ENCODE data around the gene DDT. TPM values are rescaled to one million over a fixed set of nuclear protein-coding genes. Genes with fewer than 3 reads are reported as not detected.
"Not testable (repeated sequence)": the region's sequence is repeated elsewhere in the genome, so short reads cannot be mapped to it uniquely, and the experiment has no call there.

DDT gene
- total RNA-seq, 3 donors from 2014 or later: 74.2 to 107 (median 85.1) TPM

DNA sequence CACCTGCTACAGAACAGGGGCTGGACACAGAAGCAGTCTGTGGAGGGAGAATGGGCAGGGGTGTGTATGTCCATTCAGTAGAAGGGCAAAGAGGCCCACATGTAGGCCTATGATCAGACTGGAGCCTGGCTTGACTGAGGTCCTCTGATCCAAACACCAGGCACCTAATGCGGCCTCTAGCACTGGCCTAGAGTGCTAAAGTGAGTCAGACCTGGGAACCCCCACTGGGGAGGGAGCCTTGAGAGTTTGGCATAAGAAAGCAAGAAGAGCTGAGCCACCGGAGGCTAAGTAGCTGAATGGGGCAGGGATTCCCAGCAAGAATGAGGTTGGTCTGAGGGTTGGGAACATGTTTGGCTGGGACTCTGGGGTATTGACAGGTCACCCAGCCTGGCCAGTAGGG lies 22.9 kb downstream of the DDT start:
- DNase-seq; H3K36me3 Mint-ChIP-seq (ENCODE audit: insufficient read depth); ATAC-seq; H3K9me3 Mint-ChIP-seq; H3K4me3 Mint-ChIP-seq; H3K27me3 Mint-ChIP-seq (ENCODE audit: low read depth); H3K4me1 Mint-ChIP-seq (ENCODE audit: low read depth): not testable (repeated sequence)

DNA sequence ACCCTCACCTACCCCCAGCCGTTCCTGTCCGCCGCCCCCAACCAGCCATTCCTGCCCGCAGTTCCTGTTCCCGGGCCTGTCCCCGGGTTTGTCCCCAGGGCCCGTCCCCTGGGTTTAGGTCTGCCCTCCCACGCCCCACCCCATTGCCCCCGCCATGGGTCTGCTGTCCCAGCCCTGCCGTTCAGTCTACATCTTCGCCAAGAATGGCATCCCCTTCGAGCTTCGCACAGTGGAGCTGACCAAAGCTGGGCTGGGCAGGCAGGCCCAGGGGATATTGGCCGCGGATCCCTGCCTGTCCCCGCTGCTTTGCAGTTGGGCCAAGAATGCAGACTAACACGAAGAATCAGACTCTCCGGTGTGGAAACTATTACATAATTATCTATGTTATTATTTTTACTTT lies 24.5 kb downstream of the DDT start:
- not testable (repeated sequence) for ATAC-seq; H3K36me3 Mint-ChIP-seq (ENCODE audit: insufficient read depth); H3K9me3 Mint-ChIP-seq; H3K27me3 Mint-ChIP-seq (ENCODE audit: low read depth); H3K4me3 Mint-ChIP-seq; DNase-seq; H3K4me1 Mint-ChIP-seq (ENCODE audit: low read depth)

DNA sequence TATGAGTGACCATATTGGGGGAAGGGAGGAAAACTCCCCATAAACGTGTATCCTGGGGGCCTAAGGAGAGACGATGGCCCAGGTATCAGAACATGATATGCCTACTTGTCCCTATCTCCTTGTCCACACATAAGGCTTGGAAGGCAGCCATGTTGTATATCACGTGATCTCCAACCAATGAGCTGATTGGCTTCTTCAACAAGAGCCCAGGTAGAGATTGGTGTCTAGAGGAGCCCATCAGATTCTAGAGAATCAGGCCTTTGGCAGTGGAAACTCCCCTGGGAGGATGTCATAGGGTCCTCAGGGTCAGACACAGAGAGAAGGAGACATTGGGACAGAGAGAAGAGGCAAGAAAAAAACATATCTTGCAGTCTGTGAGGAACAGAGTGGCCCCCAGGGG lies 26.9 kb downstream of the DDT start:
- H3K27me3 Mint-ChIP-seq (ENCODE audit: low read depth); H3K36me3 Mint-ChIP-seq (ENCODE audit: insufficient read depth); H3K4me3 Mint-ChIP-seq; H3K4me1 Mint-ChIP-seq (ENCODE audit: low read depth); DNase-seq; ATAC-seq; H3K9me3 Mint-ChIP-seq: not testable (repeated sequence)

GRCh38 chr22:23940166-23940565 lies 34.1 kb downstream of the DDT start:
- not testable (repeated sequence) for ATAC-seq; H3K9me3 Mint-ChIP-seq; H3K4me1 Mint-ChIP-seq (ENCODE audit: low read depth); H3K27me3 Mint-ChIP-seq (ENCODE audit: low read depth); H3K4me3 Mint-ChIP-seq; DNase-seq; H3K36me3 Mint-ChIP-seq (ENCODE audit: insufficient read depth)

- no peaks in the 10 kb centered on the region for H3K36me3 Mint-ChIP-seq (ENCODE audit: insufficient read depth)
- no peak for DNase-seq
- H3K27me3 Mint-ChIP-seq (ENCODE audit: low read depth): no peaks in the 10 kb centered on the region
- ATAC-seq: no peak
- H3K4me1 Mint-ChIP-seq (ENCODE audit: low read depth): no peaks in the 10 kb centered on the region
- H3K9me3 Mint-ChIP-seq: no peaks in the 10 kb centered on the region
- no peak overlapping the region for H3K4me3 Mint-ChIP-seq
These were observed 35.3 kb downstream of the DDT start for GRCh38 chr22:23939017-23939357.

- no peak for DNase-seq
- Mint-ChIP-seq H3K27me3 (ENCODE audit: low read depth) (no peaks in the 10 kb centered on the region), H3K4me3 (no peak overlapping the region), H3K4me1 (ENCODE audit: low read depth) (no peaks in the 10 kb centered on the region), H3K9me3 (no peaks in the 10 kb centered on the region), H3K36me3 (ENCODE audit: insufficient read depth) (no peaks in the 10 kb centered on the region)
- no peak for ATAC-seq
These were observed 35.8 kb downstream of the DDT start for GRCh38 chr22:23938328-23939016.

- no peak for ATAC-seq
- H3K36me3 Mint-ChIP-seq (ENCODE audit: insufficient read depth): no peaks in the 10 kb centered on the region
- peaks cover 7% of the 10 kb centered on the region for H3K27me3 Mint-ChIP-seq (ENCODE audit: low read depth)
These were observed 47.7 kb downstream of the DDT start for GRCh38 chr22:23926561-23926960.

DNA sequence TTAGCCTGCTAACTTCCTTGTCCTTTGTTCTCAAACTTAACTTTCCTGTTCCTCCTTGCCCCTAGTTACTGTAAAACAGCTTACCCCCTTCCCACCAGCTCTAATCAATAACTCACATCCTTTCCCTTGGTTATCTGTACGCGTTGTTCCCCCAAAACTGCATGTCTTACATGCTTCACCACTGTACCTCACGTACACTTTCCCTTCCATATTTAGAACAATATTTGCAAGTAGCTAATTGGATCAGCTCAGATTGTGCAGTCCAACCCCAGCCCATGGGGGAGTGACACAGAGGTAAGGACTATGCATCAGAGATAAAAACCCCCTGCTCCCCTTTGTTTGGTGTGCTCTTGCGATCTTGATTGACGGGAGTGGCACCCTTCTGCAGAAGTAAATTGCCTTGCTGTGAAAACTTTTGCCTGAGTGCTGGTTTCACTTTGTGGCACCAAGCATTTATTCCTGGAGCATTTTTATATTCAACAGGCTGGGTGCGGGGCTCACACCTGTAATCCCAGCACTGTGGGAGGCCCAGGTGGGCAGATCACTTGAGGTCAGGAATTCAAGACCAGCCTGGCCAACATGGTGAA lies 49.1 kb downstream of the DDT start:
- ATAC-seq: no peak

More at GRCh38 chr22:23926561-23926960, 47.7 kb downstream of the DDT start:
- DNase-seq: no peak
- H3K4me1 Mint-ChIP-seq (ENCODE audit: low read depth): no peaks in the 10 kb centered on the region
- no peak overlapping the region for H3K4me3 Mint-ChIP-seq
- peaks cover 15% of the 10 kb centered on the region for H3K9me3 Mint-ChIP-seq

DNA sequence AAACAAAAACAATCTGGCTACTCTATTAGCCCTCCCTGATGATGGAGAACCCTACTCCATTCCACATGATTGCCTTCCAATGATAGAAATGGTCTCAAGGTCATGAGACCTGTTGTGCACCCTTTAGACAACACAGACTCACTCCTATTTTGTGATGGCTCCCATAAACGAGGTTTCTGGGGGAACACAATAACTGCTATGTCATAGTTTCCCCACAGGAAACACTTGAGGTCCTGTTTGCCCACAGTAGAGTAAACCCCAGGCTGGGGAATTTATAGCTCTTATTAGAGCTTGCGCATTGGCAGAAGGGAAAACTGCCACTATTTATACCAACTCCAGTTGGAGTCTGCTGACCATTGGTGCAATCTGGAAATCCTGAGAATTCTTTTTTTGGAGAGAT lies 51.3 kb downstream of the DDT start:
- DNase-seq (no peak), ATAC-seq (no peak)
- Mint-ChIP-seq H3K36me3 (ENCODE audit: insufficient read depth) (no peaks in the 10 kb centered on the region), H3K4me1 (ENCODE audit: low read depth) (no peaks in the 10 kb centered on the region), H3K27me3 (ENCODE audit: low read depth) (peaks cover 7% of the 10 kb centered on the region), H3K4me3 (no peak overlapping the region), H3K9me3 (peaks cover 10% of the 10 kb centered on the region)

More for the DNA sequence above, 49.1 kb downstream of the DDT start:
- DNase-seq: no peak
- Mint-ChIP-seq H3K36me3 (ENCODE audit: insufficient read depth) (no peaks in the 10 kb centered on the region), H3K27me3 (ENCODE audit: low read depth) (peaks cover 7% of the 10 kb centered on the region), H3K9me3 (peaks cover 10% of the 10 kb centered on the region), H3K4me1 (ENCODE audit: low read depth) (no peaks in the 10 kb centered on the region), H3K4me3 (no peak overlapping the region)

- not testable (repeated sequence) for H3K9me3 Mint-ChIP-seq; H3K36me3 Mint-ChIP-seq (ENCODE audit: insufficient read depth); H3K27me3 Mint-ChIP-seq (ENCODE audit: low read depth); H3K4me1 Mint-ChIP-seq (ENCODE audit: low read depth); DNase-seq; ATAC-seq; H3K4me3 Mint-ChIP-seq
These were observed 52.5 kb downstream of the DDT start for GRCh38 chr22:23921586-23922201.

Other genes with a start within 250 kb of the DDT start
- 1 to 10 TPM; 2.3 to 3.0 (median 2.6) TPM for gene ZNF70, start 223.3 kb downstream of the DDT start, total RNA-seq
- not detected for gene VPREB3, start 220.0 kb downstream of the DDT start, total RNA-seq
- under 1 TPM in 2 of 3 donors, not detected in 1; 0.11 to 0.30 TPM for gene C22orf15, start 211.5 kb downstream of the DDT start, total RNA-seq
- gene CHCHD10, start 206.5 kb downstream of the DDT start, total RNA-seq: 100 to 1,000 TPM; 113 to 204 (median 187) TPM
- 1 to 10 TPM in 1 of 3 donors, under 1 TPM in 2; 0.65 to 2.2 (median 0.69) TPM for gene MMP11, start 201.6 kb downstream of the DDT start, total RNA-seq
- 100 to 1,000 TPM; 105 to 128 (median 109) TPM for gene SMARCB1, start 187.5 kb downstream of the DDT start, total RNA-seq
- gene DERL3, start 135.4 kb downstream of the DDT start, total RNA-seq: 1 to 10 TPM; 5.7 to 7.1 (median 6.9) TPM
- 1 to 10 TPM; 2.0 to 3.3 (median 2.4) TPM for gene SLC2A11, start 116.6 kb downstream of the DDT start, total RNA-seq
- 1,000 to 10,000 TPM; 1,069 to 1,172 (median 1,160) TPM for gene MIF, start 80.1 kb downstream of the DDT start, total RNA-seq
- not detected for gene GSTT2B, start 13.2 kb downstream of the DDT start, total RNA-seq
- 1 to 10 TPM in 2 of 3 donors, not detected in 1; 2.2 to 3.0 TPM for gene DDTL, start 7.6 kb downstream of the DDT start, total RNA-seq
- not detected for gene GSTT2, start 5.7 kb upstream of the DDT start, total RNA-seq
- gene GSTT4, start 31.0 kb upstream of the DDT start, total RNA-seq: not detected
- 10 to 100 TPM; 61.5 to 69.7 (median 67.0) TPM for gene CABIN1, start 36.9 kb upstream of the DDT start, total RNA-seq
- gene SUSD2, start 207.0 kb upstream of the DDT start, total RNA-seq: 1 to 10 TPM; 1.2 to 1.7 (median 1.6) TPM